ENCODE measurements around the gene PPIG. TPM values are rescaled to one million over a fixed set of nuclear protein-coding genes. Genes with fewer than 3 reads are reported as not detected.
"Not testable (repeated sequence)": the region's sequence is repeated elsewhere in the genome, so short reads cannot be mapped to it uniquely, and the experiment has no call there.

PPIG gene
- total RNA-seq, 3 donors from 2014 or later = 45.8 to 66.9 (median 49.2) TPM

GRCh38 chr2:169609264-169609663, 25.1 kb downstream of the PPIG start:
- Histone ChIP-seq H3K36me3 (ENCODE audit: low read depth) (no peaks in the 10 kb centered on the region), H3K4me1 (ENCODE audit: low read depth) (no peaks in the 10 kb centered on the region), H3K9me3 (no peaks in the 10 kb centered on the region), H3K4me3 (no peak overlapping the region)
- TF ChIP-seq CTCF (IDR thresholded peaks at IDR 0.05) = no peak
- ATAC-seq = no peak
- intact Hi-C loops (cut with DNase I, micrococcal nuclease) = no loop called here
- no peak for DNase-seq

- DNase-seq = no peak
- intact Hi-C loops (cut with DNase I, micrococcal nuclease) = no loop called here
- TF ChIP-seq CTCF (IDR thresholded peaks at IDR 0.05) = no peak
- ATAC-seq = no peak
- Histone ChIP-seq H3K4me1 (ENCODE audit: low read depth) (no peaks in the 10 kb centered on the region), H3K4me3 (no peak overlapping the region), H3K36me3 (ENCODE audit: low read depth) (peaks cover 10% of the 10 kb centered on the region), H3K9me3 (no peaks in the 10 kb centered on the region)
Measured at GRCh38 chr2:169613876-169614275, 29.7 kb downstream of the PPIG start.

- H3K4me1 ChIP-seq (ENCODE audit: low read depth); H3K36me3 ChIP-seq (ENCODE audit: low read depth); H3K9me3 ChIP-seq; H3K4me3 ChIP-seq; intact Hi-C loops (cut with DNase I, micrococcal nuclease); ATAC-seq; DNase-seq: not testable (repeated sequence)
Measured at GRCh38 chr2:169615982-169616381, 31.8 kb downstream of the PPIG start.

GRCh38 chr2:169619946-169620345, 35.8 kb downstream of the PPIG start:
- no peak for ATAC-seq
- Histone ChIP-seq H3K4me3 (no peak overlapping the region), H3K9me3 (no peaks in the 10 kb centered on the region), H3K36me3 (ENCODE audit: low read depth) (peaks cover 10% of the 10 kb centered on the region), H3K4me1 (ENCODE audit: low read depth) (no peaks in the 10 kb centered on the region)
- no peak for TF ChIP-seq CTCF (IDR thresholded peaks at IDR 0.05)
- DNase-seq = no peak
- intact Hi-C loops (cut with DNase I, micrococcal nuclease) = no loop called here

GRCh38 chr2:169620509-169620908, 36.4 kb downstream of the PPIG start:
- DNase-seq (no peak), ATAC-seq (no peak)
- no peak for TF ChIP-seq CTCF (IDR thresholded peaks at IDR 0.05)
- H3K9me3 ChIP-seq = no peaks in the 10 kb centered on the region
- H3K4me3 ChIP-seq = no peak overlapping the region
- peaks cover 6% of the 10 kb centered on the region for H3K36me3 ChIP-seq (ENCODE audit: low read depth)
- no peaks in the 10 kb centered on the region for H3K4me1 ChIP-seq (ENCODE audit: low read depth)
- intact Hi-C loops (cut with DNase I, micrococcal nuclease) = no loop called here

GRCh38 chr2:169623235-169623634, 39.1 kb downstream of the PPIG start:
- no peak for DNase-seq
- Histone ChIP-seq H3K9me3 (no peaks in the 10 kb centered on the region), H3K36me3 (ENCODE audit: low read depth) (no peaks in the 10 kb centered on the region), H3K4me1 (ENCODE audit: low read depth) (no peaks in the 10 kb centered on the region), H3K4me3 (no peak overlapping the region)
- intact Hi-C loops (cut with DNase I, micrococcal nuclease) = no loop called here
- no peak for ATAC-seq
- no peak for TF ChIP-seq CTCF (IDR thresholded peaks at IDR 0.05)
